Measurements from ENCODE around the gene SLC5A11. TPM values are rescaled to one million over a fixed set of nuclear protein-coding genes. Genes with fewer than 3 reads are reported as not detected.
"Not testable (repeated sequence)": the region's sequence is repeated elsewhere in the genome, so short reads cannot be mapped to it uniquely, and the experiment has no call there.

Gene SLC5A11, protein sequence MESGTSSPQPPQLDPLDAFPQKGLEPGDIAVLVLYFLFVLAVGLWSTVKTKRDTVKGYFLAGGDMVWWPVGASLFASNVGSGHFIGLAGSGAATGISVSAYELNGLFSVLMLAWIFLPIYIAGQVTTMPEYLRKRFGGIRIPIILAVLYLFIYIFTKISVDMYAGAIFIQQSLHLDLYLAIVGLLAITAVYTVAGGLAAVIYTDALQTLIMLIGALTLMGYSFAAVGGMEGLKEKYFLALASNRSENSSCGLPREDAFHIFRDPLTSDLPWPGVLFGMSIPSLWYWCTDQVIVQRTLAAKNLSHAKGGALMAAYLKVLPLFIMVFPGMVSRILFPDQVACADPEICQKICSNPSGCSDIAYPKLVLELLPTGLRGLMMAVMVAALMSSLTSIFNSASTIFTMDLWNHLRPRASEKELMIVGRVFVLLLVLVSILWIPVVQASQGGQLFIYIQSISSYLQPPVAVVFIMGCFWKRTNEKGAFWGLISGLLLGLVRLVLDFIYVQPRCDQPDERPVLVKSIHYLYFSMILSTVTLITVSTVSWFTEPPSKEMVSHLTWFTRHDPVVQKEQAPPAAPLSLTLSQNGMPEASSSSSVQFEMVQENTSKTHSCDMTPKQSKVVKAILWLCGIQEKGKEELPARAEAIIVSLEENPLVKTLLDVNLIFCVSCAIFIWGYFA
- not detected for total RNA-seq
- long read RNA-seq: 0 reads

DNA sequence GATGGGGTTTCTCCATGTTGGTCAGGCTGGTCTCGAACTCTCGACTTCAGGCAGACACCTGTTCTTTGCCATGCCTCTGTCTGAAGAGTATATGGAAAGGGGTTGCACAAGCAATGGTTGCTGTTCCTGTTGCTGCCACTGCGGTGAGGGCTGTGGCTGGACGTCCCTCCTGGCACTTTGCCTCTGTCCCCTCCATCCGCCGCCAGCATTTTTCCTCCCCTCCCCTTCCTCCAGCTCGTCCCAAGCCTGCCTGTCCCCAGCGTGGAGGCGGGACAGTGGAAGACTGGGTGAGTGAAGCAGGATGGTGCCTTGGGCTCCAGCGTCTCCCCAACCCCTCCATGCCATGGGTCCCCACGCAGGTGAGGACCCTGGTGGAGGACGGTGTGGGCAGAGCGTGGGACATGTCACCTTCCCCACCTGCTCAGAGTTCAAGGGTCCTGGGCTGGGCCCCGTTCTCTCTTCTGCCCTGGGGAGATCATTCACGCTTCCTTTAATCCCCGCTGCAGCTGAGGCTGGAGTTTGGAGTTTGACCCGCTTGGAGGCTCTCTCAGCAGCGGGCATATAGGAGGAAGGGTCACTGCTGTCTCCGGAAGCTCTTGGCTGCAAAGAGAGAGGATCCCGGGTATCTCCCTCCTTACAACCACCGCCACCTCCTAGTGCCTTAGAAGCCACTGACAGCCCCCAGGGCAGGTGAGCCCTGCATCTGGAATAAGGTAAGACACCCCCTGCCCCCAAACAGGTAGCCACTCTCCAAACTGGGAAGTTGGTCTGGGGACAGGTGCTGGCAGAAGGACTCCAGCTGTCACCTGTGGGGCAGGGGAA is at the start of gene SLC5A11:
TSS of gene SLC5A11 (plus strand) at position 238 of the 822 bp plus-strand sequence. CDS start 12,681 bp downstream, outside the sequence.
- ATAC-seq (ENCODE audit: poor library complexity) (no peak), DNase-seq (no peak)
- intact Hi-C loops (cut with DNase I): no loop called here

DNA sequence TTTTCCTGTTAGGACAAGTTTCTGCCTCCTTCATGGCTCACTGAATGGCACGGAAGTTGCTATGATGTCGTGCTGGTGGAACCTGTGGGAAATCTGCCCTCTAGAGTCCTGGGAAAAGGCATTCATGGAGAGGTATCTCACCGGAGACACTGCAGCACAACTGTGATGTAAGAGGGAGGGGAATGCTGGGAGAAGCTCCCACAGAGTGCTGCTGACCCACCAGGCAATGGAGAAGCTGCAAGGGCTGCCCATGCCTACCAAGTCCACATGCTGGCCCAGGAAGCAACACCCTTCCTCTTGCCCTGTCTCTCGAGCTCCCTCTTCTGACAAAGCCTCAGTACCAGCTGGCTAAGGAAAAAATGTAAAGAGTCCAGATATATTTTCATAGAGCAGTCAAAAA is 45.2 kb upstream of the SLC5A11 start:
- intact Hi-C loops (cut with DNase I): no loop called here
- DNase-seq (no peak), ATAC-seq (ENCODE audit: poor library complexity) (no peak)

DNA sequence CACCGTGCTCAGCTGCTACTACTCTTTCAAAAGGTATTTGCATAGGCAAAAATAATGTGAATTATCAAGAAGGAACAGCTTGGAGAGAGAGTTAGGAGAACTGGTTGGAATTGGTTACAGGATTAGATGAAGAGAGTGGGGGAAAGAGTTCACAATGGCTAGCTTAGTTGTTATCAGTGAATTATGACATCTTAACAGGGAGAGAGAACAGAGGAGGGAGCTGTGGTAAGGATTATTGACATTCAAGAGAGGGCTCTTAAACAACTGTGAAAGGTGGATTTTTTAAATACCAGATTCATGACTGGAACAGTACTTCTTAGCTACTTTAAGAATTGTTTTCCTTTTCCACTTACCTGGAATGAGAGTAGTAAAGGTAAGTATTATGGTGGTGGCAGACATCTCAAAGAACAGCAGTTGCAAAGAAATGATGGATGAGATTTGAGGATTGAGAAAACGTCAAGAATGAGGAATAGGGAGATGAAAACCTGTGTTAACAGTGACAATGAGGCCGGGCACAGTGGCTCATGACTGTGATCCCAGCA is 43.9 kb upstream of the SLC5A11 start:
- DNase-seq (no peak), ATAC-seq (ENCODE audit: poor library complexity) (no peak)
- intact Hi-C loops (cut with DNase I): no loop called here

DNA sequence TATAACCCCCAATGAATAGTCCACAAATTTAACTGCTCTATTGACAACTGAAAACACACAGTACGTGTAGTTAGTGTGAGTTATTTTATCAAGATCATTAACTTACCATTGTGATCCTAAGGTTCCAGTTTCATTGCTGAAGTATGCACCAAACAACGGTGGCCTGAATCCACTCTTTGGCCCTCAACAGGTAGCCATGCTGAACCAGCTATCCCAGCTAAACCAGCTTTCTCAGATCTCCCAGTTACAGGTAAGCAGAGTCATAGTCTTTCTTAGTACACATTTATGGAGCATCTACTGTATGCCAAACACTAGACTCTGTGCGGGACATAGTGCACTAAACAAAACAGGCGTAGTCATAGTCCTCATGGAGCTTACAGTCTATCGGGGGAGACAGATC is 40.3 kb upstream of the SLC5A11 start:
- intact Hi-C loops (cut with DNase I): no loop called here
- ATAC-seq (ENCODE audit: poor library complexity) (no peak), DNase-seq (no peak)

DNA sequence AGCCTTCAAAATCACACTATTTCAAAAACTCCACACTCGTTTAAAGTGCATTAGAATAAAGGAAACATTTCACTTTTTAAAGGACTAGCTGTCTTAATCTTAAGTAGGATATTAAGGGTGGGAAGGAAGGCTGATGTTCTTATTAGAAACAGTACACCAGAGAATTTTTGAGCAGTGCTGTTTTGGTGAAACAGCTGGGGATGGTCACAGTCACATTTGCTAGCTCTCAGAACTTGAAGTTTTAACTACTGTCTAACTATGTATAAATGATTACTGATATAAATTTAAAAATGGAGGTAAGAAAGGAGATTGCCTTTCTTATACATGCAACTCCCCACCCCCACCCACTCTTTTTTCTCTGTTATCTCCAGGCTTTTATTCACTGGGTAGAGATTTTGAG is 38.5 kb upstream of the SLC5A11 start:
- ATAC-seq (ENCODE audit: poor library complexity): no peak
- DNase-seq: no peak
- intact Hi-C loops (cut with DNase I): no loop called here

DNA sequence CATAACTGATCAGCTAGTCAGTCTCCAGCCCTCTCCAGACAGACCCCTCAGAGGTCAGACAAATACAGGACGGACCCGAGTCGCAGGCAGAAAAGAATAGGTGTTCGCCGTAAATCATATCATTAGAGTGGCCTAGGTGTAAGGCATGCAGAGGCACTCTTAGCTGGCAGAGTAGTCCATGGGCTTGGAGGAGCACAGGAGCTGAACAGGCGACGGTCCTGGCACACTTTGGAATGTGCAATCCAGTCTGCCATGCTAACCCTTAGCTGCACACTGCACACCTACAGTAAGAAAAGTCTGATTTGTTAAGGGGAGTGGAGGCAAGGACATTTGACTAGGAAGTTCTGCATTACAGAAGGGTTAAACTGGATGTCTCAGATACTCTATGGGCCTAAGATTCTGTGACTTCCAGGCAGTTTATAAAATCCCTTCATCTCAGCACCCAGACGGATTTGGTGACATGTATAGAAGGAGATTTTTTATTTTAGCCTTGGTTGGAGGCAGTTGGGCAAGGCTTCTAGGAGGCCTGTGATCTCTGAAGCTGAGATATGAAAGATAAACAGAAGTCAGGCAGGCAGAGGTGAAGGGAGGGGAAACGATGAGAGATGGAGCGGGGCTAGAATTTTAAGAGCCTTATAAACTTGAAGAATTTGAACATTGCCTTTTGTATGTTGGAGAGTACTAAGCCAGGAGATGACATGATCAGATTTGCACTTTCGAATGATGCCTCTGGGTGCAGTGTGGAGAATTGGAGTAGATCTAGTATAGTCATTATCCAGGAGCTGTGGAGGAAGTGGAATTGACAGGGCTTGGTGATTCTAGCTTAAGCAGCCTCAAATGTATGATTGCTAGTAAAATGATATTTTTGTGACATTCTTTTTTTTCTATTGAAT is 34.6 kb upstream of the SLC5A11 start:
- intact Hi-C loops (cut with DNase I): loop anchor here (5.0 kb wide), 1 partner anchor 244 kb away; no protein-coding TSS in a partner anchor
- DNase-seq (no peak), ATAC-seq (ENCODE audit: poor library complexity) (no peak)

DNA sequence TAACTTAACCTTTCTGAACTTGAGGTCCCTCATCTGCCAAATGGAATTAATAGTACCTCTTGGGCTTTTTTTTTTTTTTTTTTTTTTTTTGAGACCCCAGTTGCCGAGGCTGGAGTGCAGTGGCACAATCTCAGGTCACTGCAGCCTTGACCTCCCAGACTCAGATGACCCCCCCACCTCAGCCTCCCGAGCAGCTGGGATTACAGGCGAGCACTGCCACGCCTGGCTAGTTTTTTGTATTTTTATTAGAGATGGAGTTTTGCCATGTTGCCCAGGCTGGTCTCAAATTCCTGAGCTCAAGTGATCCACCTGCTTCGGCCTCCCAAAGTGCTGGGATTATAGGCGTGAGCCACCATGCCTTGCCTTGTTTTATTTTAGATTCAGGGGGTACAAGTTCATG is 33.0 kb upstream of the SLC5A11 start:
- intact Hi-C loops (cut with DNase I): loop anchor here (5.0 kb wide), 1 partner anchor 246 kb away; no protein-coding TSS in a partner anchor
- ATAC-seq (ENCODE audit: poor library complexity); DNase-seq: not testable (repeated sequence)

DNA sequence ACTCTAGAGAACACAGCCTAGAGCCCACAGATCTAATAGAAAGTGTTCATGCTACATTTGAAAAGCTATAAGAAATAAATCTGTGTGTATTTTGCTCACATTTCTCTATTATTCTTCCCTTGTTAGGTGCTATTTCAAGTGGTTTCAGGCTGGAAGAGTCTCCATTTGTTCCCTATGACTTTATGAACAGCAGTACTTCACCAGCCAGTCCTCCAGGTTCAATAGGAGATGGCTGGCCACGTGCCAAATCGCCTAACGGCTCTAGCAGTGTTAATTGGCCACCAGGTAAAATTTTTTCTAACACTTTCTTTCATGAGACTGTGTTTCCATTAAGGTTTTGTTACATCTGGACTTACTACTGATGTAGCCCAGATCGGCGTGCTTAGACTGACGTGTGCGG is 30.7 kb upstream of the SLC5A11 start:
- ATAC-seq (ENCODE audit: poor library complexity) (no peak), DNase-seq (no peak)
- intact Hi-C loops (cut with DNase I): no loop called here

DNA sequence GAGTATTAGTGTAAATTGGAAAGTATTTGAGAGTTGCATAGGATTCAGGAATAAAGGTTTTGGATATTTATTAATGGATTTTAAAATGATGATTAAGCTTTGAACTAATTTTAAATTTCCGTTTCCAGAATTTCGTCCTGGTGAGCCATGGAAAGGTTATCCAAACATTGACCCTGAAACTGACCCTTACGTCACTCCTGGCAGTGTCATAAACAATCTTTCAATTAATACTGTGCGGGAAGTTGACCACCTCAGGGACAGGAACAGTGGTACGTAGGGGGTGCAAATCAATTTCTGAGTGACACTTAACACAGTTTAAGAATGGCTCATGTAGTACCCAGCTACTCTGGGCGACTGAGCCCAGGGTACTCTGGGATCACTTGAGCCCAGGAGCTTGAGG is 29.1 kb upstream of the SLC5A11 start:
- DNase-seq: no peak
- ATAC-seq (ENCODE audit: poor library complexity): no peak
- intact Hi-C loops (cut with DNase I): no loop called here

DNA sequence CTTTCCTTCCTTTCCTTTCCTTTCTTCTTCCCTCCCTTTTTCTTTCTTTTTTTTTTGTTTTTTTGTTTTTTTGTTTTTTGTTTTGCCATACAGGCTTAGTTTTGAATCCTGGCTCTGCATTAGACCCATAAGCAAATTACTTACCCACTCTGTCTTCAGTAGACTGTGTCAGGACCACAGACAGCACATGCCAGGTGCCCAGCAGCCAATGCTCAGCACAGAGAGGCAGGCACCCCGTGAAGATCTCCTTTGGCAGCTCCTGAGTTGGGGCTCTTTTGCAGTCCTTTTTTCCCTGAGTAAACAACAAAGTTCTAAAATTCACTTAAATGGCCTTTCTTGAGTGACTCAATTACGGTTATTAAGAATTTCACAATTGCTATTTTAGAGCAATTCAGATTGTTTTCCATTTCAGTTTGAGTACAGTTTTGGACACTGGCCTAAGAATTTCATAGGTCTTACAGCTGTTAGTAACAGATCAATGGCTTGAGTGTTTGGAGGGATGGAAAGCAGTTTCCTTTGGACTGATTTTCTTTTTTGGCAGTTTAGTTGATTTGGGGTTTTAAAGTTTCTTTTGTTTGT is 26.2 kb upstream of the SLC5A11 start:
- ATAC-seq (ENCODE audit: poor library complexity) (no peak), DNase-seq (no peak)
- intact Hi-C loops (cut with DNase I): no loop called here

DNA sequence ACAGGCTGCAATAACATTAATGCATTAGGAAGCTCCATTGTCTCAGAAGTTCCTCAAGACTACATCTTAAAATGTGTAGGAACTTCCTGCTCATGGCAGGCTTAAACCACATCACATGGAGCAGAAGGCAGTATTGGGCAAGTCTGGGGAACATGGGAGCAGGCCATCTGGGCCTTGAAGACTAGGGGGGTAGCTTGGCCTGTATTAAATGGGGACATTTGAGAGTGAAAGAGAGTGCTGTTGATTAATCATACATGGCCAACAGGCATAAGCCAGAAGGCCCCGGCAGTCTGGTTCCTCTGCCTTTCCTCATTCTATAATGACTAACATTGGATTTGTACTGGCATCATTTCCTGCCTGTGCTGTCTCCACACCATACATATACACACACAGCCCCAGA is 25.2 kb upstream of the SLC5A11 start:
- intact Hi-C loops (cut with DNase I): no loop called here
- ATAC-seq (ENCODE audit: poor library complexity) (no peak), DNase-seq (no peak)

DNA sequence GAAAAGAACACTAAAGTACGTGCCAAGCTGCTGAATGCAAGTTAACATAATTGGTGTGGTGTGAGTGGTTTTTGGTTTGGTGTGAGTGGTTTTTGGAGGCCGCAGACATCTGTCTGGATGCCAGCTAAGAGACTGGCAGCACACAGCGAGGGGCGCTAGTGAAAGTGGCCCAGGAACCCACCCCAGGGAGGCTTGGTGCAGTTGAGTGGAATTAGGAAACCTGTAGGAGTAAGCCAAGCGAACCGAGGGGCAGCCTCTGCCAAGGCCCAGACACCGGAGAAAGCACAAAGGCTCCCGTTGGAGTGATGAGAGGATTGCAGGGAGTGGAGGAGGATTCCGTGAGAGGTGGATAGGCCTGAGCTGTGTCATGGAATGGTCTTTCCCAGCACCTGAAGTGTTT is 24.6 kb upstream of the SLC5A11 start:
- DNase-seq: no peak
- ATAC-seq (ENCODE audit: poor library complexity): no peak
- intact Hi-C loops (cut with DNase I): no loop called here

DNA sequence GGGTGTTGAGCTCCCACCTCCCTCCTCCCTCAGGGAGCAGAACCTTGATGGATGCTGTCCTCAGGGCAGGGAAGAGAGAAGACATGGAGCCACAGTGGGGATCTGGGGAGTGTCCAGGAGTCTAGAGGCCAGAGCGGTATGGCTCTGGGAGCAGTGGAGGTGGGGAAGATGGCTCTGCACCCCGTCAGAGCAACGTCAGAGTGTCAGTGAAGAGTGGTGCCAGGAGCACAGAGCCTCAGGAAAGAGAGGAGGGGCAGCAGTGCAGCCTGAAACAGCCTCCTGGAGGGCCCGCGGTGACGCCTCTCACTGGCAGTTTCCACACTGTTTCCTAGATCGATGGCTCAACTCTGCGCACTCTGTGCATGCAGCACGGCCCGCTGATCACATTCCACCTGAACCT is 23.2 kb upstream of the SLC5A11 start:
- intact Hi-C loops (cut with DNase I): no loop called here
- DNase-seq (no peak), ATAC-seq (ENCODE audit: poor library complexity) (peak; percentile 30)

DNA sequence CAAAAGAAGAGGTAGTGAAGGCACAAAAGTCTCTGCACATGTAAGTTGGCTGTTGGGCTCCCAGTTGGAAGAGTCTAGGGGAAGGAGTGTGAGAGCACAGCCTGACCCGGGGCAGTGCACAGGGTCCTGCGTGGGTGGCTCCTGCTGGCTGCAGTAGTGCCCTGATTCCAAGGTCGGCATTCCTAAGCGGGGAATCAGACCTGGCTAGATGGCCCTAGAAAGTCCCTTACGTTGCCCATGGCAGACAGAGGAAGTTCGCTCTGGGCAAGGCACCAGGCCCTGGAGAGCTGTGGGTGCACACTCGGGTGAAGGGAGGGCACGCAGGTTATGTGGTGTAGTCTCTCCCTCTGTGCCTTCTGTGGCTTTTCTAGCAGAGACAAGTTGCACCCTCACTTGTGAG is 22.8 kb upstream of the SLC5A11 start:
- DNase-seq (no peak), ATAC-seq (ENCODE audit: poor library complexity) (peak; percentile 35)
- intact Hi-C loops (cut with DNase I): no loop called here

DNA sequence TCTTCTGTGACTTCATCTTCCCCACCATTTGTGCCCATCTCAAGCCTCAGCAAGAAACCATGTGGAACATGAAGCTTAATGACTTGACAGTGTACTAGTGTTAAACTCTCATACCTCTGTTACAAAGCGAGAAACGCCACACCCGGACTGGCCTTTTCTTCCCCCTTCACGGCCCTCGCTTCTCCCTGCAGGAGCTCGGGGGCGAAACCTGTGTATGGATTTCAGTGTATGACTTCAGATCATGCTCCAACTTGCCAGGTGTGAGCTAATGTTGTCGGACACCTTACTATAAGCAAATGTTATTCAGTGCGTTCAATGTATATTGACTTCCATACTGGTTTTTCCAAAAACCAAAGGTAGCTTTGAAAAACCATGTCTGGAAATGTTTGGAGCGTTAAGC is 20.1 kb upstream of the SLC5A11 start:
- intact Hi-C loops (cut with DNase I): no loop called here
- no peak for DNase-seq
- ATAC-seq (ENCODE audit: poor library complexity): no peak

DNA sequence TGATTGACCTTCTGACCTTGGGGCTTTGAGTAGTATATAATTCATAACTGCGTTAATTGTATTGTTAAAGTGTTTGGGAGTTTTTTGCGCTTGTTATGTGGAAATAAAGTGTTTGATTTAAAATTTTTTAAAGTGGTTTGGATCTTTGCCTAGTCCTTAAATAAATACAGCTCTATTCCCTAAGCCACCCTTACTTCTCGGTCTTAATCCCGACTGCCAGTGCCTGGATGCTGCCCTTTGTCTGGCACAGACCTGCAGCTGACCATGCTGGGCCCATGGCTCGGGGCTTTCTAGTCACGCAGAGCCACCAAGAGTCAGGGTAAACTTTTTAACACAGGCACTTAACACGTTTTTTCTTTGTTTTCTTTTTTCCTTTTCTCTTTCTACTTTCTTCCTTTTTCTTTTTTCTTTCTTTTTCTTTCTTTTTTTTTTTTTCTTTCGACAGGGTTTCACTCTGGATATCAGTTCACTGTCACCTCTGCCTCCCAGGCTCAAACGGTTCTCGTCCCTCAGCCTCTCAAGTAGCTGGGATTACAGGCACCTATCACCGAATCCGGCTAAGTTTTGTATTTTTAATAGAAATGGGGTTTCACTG is 19.6 kb upstream of the SLC5A11 start:
- ATAC-seq (ENCODE audit: poor library complexity): no peak
- intact Hi-C loops (cut with DNase I): no loop called here
- no peak for DNase-seq

DNA sequence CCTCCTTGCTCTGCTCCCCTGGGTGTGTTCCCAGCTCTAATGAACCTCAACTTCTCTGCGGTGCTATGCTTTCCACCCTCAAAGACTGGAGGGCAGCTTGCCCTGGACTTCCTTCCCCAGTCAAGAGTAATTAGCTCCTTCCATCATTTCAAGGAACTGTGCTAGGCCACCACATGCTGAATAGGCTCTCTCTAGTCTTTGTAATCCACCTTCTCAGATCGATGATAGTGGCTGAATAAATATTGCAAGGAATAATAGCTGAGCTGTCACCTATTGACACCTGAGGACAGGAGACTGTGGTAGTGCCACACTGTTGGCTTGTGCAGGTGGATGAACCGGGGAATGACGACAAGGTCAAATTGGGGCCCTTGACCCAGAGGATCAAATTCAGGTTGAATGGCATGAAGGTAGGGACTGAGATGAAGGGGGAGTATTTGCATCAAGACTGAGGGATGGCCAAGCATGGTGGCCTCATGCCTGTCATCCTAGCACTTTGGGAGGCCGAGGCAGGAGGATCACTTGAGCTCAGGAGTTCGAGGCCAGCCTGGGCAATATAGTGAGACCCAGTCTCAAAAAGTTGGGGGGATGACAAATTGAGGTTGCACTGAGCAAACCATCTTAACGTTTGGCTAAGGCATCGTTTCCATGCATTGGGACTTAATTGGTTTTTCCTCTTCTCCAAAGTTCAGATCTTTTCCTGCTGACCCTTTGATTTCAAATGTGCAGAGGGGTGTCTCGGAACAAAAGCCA is 18.8 kb upstream of the SLC5A11 start:
- ATAC-seq (ENCODE audit: poor library complexity): no peak
- no peak for DNase-seq
- intact Hi-C loops (cut with DNase I): no loop called here
